Fibroblast of skin of back (primary cell): ENCODE data around the gene GFPT2.

Source experiments
- DNase-seq: peaks from one replicate; pipeline ENCODE4 v3.0.0-alpha.2; 2013

Gene GFPT2

GRCh38 chr5:180332861-180333260, 20.3 kb downstream of the GFPT2 start:
- DNase-seq: no peak

- DNase-seq: peak; percentile 71
Observed at GRCh38 chr5:180332051-180332517, 21.1 kb downstream of the GFPT2 start.

GRCh38 chr5:180331647-180331950, 21.5 kb downstream of the GFPT2 start:
- DNase-seq: peak; percentile 7

- peak; percentile 94 for DNase-seq
Observed at GRCh38 chr5:180330810-180331646, 22.1 kb downstream of the GFPT2 start.

- DNase-seq: no peak
Observed at GRCh38 chr5:180330270-180330648, 22.9 kb downstream of the GFPT2 start.

GRCh38 chr5:180329606-180330269, 23.4 kb downstream of the GFPT2 start:
- no peak for DNase-seq

GRCh38 chr5:180329138-180329435, 24.0 kb downstream of the GFPT2 start:
- no peak for DNase-seq

GRCh38 chr5:180328296-180329137, 24.6 kb downstream of the GFPT2 start:
- peak; percentile 67 for DNase-seq

GRCh38 chr5:180326989-180327565, 26.1 kb downstream of the GFPT2 start:
- no peak for DNase-seq

- no peak for DNase-seq
Observed at GRCh38 chr5:180324601-180324950, 28.6 kb downstream of the GFPT2 start.

- peak; percentile 76 for DNase-seq
Observed at GRCh38 chr5:180323941-180324600, 29.1 kb downstream of the GFPT2 start.

- no peak for DNase-seq
Observed at GRCh38 chr5:180323160-180323559, 30.0 kb downstream of the GFPT2 start.

GRCh38 chr5:180318456-180319089, 34.6 kb downstream of the GFPT2 start:
- DNase-seq: no peak

GRCh38 chr5:180316586-180316985, 36.5 kb downstream of the GFPT2 start:
- DNase-seq: no peak

GRCh38 chr5:180315762-180316212, 37.3 kb downstream of the GFPT2 start:
- peak; percentile 37 for DNase-seq

GRCh38 chr5:180313677-180314505, 39.2 kb downstream of the GFPT2 start:
- no peak for DNase-seq

GRCh38 chr5:180311216-180311615, 41.9 kb downstream of the GFPT2 start:
- no peak for DNase-seq

- DNase-seq: no peak
Observed at GRCh38 chr5:180306796-180307195, 46.3 kb downstream of the GFPT2 start.

- DNase-seq: no peak
Observed at GRCh38 chr5:180305481-180305880, 47.7 kb downstream of the GFPT2 start.

- no peak for DNase-seq
Observed at GRCh38 chr5:180304431-180305375, 48.4 kb downstream of the GFPT2 start.
